Stimulated activated CD4-positive, alpha-beta T cell treated with anti-CD3 and anti-CD28 coated beads, Interleukin-2, amount 100 ng/mL, for 48 hours (primary cell): ENCODE results near the gene SKA1.
"Not testable (repeated sequence)": the region's sequence is repeated elsewhere in the genome, so short reads cannot be mapped to it uniquely, and the experiment has no call there.

ENCODE experiments used
- DNase-seq, 2 donors: peaks; one replicate each; pipeline ENCODE4 v3.0.0-alpha.2; 2020

The SKA1 gene

GRCh38 chr18:50396005-50396660 is 21.3 kb downstream of the SKA1 start:
- no peak for DNase-seq

GRCh38 chr18:50397023-50397422 is 22.2 kb downstream of the SKA1 start:
- DNase-seq = no peak

- DNase-seq = no peak
These were observed 23.3 kb downstream of the SKA1 start for GRCh38 chr18:50398099-50398498.

- no peak for DNase-seq
These were observed 24.1 kb downstream of the SKA1 start for GRCh38 chr18:50398947-50399346.

GRCh38 chr18:50399582-50399981 is 24.7 kb downstream of the SKA1 start:
- DNase-seq = no peak

GRCh38 chr18:50400438-50400837 is 25.6 kb downstream of the SKA1 start:
- DNase-seq = not testable (repeated sequence)

GRCh38 chr18:50401295-50401694 is 26.4 kb downstream of the SKA1 start:
- DNase-seq = no peak

GRCh38 chr18:50401888-50402287 is 27.0 kb downstream of the SKA1 start:
- peak; percentile 3 to 7 for DNase-seq

- not testable (repeated sequence) for DNase-seq
These were observed 30.1 kb downstream of the SKA1 start for GRCh38 chr18:50404752-50405581.

- no peak for DNase-seq
These were observed 30.9 kb downstream of the SKA1 start for GRCh38 chr18:50405582-50406271.

GRCh38 chr18:50409236-50409635 is 34.4 kb downstream of the SKA1 start:
- DNase-seq = no peak

- no peak for DNase-seq
These were observed 35.2 kb downstream of the SKA1 start for GRCh38 chr18:50410008-50410407.

GRCh38 chr18:50410894-50411293 is 36.0 kb downstream of the SKA1 start:
- no peak for DNase-seq

GRCh38 chr18:50416832-50417231 is 42.0 kb downstream of the SKA1 start:
- DNase-seq = not testable (repeated sequence)

GRCh38 chr18:50417705-50418104 is 42.9 kb downstream of the SKA1 start:
- DNase-seq = not testable (repeated sequence)

GRCh38 chr18:50418650-50419049 is 43.8 kb downstream of the SKA1 start:
- no peak for DNase-seq

- no peak for DNase-seq
These were observed 47.5 kb downstream of the SKA1 start for GRCh38 chr18:50422286-50422898.

- no peak for DNase-seq
These were observed 50.2 kb downstream of the SKA1 start for GRCh38 chr18:50424877-50425690.

GRCh38 chr18:50427896-50428295 is 53.0 kb downstream of the SKA1 start:
- no peak for DNase-seq

- no peak for DNase-seq
These were observed 53.8 kb downstream of the SKA1 start for GRCh38 chr18:50428531-50429206.

GRCh38 chr18:50429207-50429948 is 54.5 kb downstream of the SKA1 start:
- peak; percentile 3 to 6 for DNase-seq
